IPS-18a (cell line): ENCODE results near the gene CMSS1.

Experiments used
- H3K27ac ChIP-seq: one replicate; pipeline ENCODE4 v1.5.1; 2013; ENCODE audit warnings: low read length
- H3K27me3 ChIP-seq: one replicate; pipeline ENCODE4 v1.6.1; 2013; ENCODE audit warnings: mild to moderate bottlenecking, low read length; ENCODE audit not compliant: control insufficient read depth, insufficient read depth
- H3K36me3 ChIP-seq: one replicate; pipeline ENCODE4 v1.6.1; 2013; ENCODE audit warnings: low read depth, low read length; ENCODE audit not compliant: control insufficient read depth
- H3K4me1 ChIP-seq: one replicate; pipeline ENCODE4 v1.6.1; 2013; ENCODE audit warnings: low read depth, low read length; ENCODE audit not compliant: control insufficient read depth
- H3K4me3 ChIP-seq: one replicate; pipeline ENCODE4 v1.5.1; 2013; ENCODE audit warnings: low read length
- H3K9ac ChIP-seq: one replicate; pipeline ENCODE4 v1.6.1; 2013; ENCODE audit warnings: mild to moderate bottlenecking, low read length, moderate library complexity
- H3K9me3 ChIP-seq: one replicate; pipeline ENCODE4 v1.6.1; 2013; ENCODE audit warnings: low read depth, low read length; ENCODE audit not compliant: control insufficient read depth

Gene CMSS1

GRCh38 chr3:99877031-99877579, 59.4 kb downstream of the CMSS1 start:
- no peak overlapping the region for H3K27ac ChIP-seq
- H3K9ac ChIP-seq: no peak overlapping the region
- peaks cover 14% of the 10 kb centered on the region for H3K4me1 ChIP-seq
- no peaks in the 10 kb centered on the region for H3K9me3 ChIP-seq
- H3K27me3 ChIP-seq: peaks cover 75% of the 10 kb centered on the region
- no peaks in the 10 kb centered on the region for H3K36me3 ChIP-seq
- H3K4me3 ChIP-seq: no peak overlapping the region

GRCh38 chr3:99878005-99878404, 60.3 kb downstream of the CMSS1 start:
- Histone ChIP-seq H3K4me3 (no peak overlapping the region), H3K27me3 (peaks cover 66% of the 10 kb centered on the region), H3K9me3 (no peaks in the 10 kb centered on the region), H3K9ac (no peak overlapping the region), H3K27ac (no peak overlapping the region), H3K4me1 (peaks cover 14% of the 10 kb centered on the region), H3K36me3 (no peaks in the 10 kb centered on the region)

- H3K36me3 ChIP-seq: no peaks in the 10 kb centered on the region
- H3K4me1 ChIP-seq: peaks cover 14% of the 10 kb centered on the region
- H3K4me3 ChIP-seq: no peak overlapping the region
- H3K9ac ChIP-seq: no peak overlapping the region
- H3K27me3 ChIP-seq: peaks cover 53% of the 10 kb centered on the region
- H3K9me3 ChIP-seq: no peaks in the 10 kb centered on the region
- no peak overlapping the region for H3K27ac ChIP-seq
Measured at GRCh38 chr3:99879275-99879674, 61.6 kb downstream of the CMSS1 start.

GRCh38 chr3:99881121-99881524, 63.5 kb downstream of the CMSS1 start:
- Histone ChIP-seq H3K36me3 (no peaks in the 10 kb centered on the region), H3K27ac (no peak overlapping the region), H3K4me3 (no peak overlapping the region), H3K4me1 (peaks cover 9% of the 10 kb centered on the region), H3K9ac (no peak overlapping the region), H3K9me3 (no peaks in the 10 kb centered on the region), H3K27me3 (peaks cover 40% of the 10 kb centered on the region)

GRCh38 chr3:99882436-99883137, 64.9 kb downstream of the CMSS1 start:
- Histone ChIP-seq H3K9me3 (no peaks in the 10 kb centered on the region), H3K4me3 (no peak overlapping the region), H3K27me3 (peaks cover 25% of the 10 kb centered on the region), H3K36me3 (no peaks in the 10 kb centered on the region), H3K9ac (no peak overlapping the region), H3K4me1 (no peaks in the 10 kb centered on the region), H3K27ac (no peak overlapping the region)

GRCh38 chr3:99883138-99883461, 65.4 kb downstream of the CMSS1 start:
- no peaks in the 10 kb centered on the region for H3K9me3 ChIP-seq
- H3K27ac ChIP-seq: no peak overlapping the region
- H3K4me1 ChIP-seq: no peaks in the 10 kb centered on the region
- H3K27me3 ChIP-seq: peaks cover 20% of the 10 kb centered on the region
- H3K9ac ChIP-seq: no peak overlapping the region
- H3K4me3 ChIP-seq: no peak overlapping the region
- no peaks in the 10 kb centered on the region for H3K36me3 ChIP-seq

- Histone ChIP-seq H3K27ac (no peak overlapping the region), H3K9ac (no peak overlapping the region), H3K4me3 (no peak overlapping the region), H3K36me3 (no peaks in the 10 kb centered on the region), H3K9me3 (no peaks in the 10 kb centered on the region), H3K27me3 (peaks cover 14% of the 10 kb centered on the region), H3K4me1 (no peaks in the 10 kb centered on the region)
Measured at GRCh38 chr3:99883693-99884092, 66.0 kb downstream of the CMSS1 start.

GRCh38 chr3:99884484-99884883, 66.8 kb downstream of the CMSS1 start:
- Histone ChIP-seq H3K27me3 (peaks cover 6% of the 10 kb centered on the region), H3K9me3 (no peaks in the 10 kb centered on the region), H3K27ac (no peak overlapping the region), H3K4me1 (no peaks in the 10 kb centered on the region), H3K36me3 (no peaks in the 10 kb centered on the region), H3K9ac (no peak overlapping the region), H3K4me3 (no peak overlapping the region)

- Histone ChIP-seq H3K36me3 (no peaks in the 10 kb centered on the region), H3K9ac (no peak overlapping the region), H3K27ac (no peak overlapping the region), H3K4me3 (no peak overlapping the region), H3K27me3 (peaks cover under 1% of the 10 kb centered on the region), H3K4me1 (no peaks in the 10 kb centered on the region), H3K9me3 (no peaks in the 10 kb centered on the region)
Measured at GRCh38 chr3:99885085-99885484, 67.4 kb downstream of the CMSS1 start.

GRCh38 chr3:99885851-99886250, 68.2 kb downstream of the CMSS1 start:
- Histone ChIP-seq H3K27ac (no peak overlapping the region), H3K36me3 (no peaks in the 10 kb centered on the region), H3K4me1 (peaks cover under 1% of the 10 kb centered on the region), H3K9me3 (no peaks in the 10 kb centered on the region), H3K9ac (no peak overlapping the region), H3K27me3 (no peaks in the 10 kb centered on the region), H3K4me3 (no peak overlapping the region)

GRCh38 chr3:99891610-99892285, 74.1 kb downstream of the CMSS1 start:
- H3K36me3 ChIP-seq: no peaks in the 10 kb centered on the region
- no peak overlapping the region for H3K4me3 ChIP-seq
- no peak overlapping the region for H3K9ac ChIP-seq
- H3K27ac ChIP-seq: no peak overlapping the region
- H3K27me3 ChIP-seq: no peaks in the 10 kb centered on the region
- H3K9me3 ChIP-seq: no peaks in the 10 kb centered on the region
- H3K4me1 ChIP-seq: peaks cover 17% of the 10 kb centered on the region

- Histone ChIP-seq H3K27me3 (no peaks in the 10 kb centered on the region), H3K27ac (no peak overlapping the region), H3K4me1 (peaks cover 21% of the 10 kb centered on the region), H3K9me3 (no peaks in the 10 kb centered on the region), H3K9ac (no peak overlapping the region), H3K4me3 (no peak overlapping the region), H3K36me3 (no peaks in the 10 kb centered on the region)
Measured at GRCh38 chr3:99892332-99892731, 74.7 kb downstream of the CMSS1 start.
